Measurements from ENCODE around the gene CEL. TPM values are rescaled to one million over a fixed set of nuclear protein-coding genes. Genes with fewer than 3 reads are reported as not detected.

The CEL gene
- total RNA-seq, 4 donors from 2014 or later: 0.26 to 1.4 (median 0.62) TPM; not detected in 1

DNA sequence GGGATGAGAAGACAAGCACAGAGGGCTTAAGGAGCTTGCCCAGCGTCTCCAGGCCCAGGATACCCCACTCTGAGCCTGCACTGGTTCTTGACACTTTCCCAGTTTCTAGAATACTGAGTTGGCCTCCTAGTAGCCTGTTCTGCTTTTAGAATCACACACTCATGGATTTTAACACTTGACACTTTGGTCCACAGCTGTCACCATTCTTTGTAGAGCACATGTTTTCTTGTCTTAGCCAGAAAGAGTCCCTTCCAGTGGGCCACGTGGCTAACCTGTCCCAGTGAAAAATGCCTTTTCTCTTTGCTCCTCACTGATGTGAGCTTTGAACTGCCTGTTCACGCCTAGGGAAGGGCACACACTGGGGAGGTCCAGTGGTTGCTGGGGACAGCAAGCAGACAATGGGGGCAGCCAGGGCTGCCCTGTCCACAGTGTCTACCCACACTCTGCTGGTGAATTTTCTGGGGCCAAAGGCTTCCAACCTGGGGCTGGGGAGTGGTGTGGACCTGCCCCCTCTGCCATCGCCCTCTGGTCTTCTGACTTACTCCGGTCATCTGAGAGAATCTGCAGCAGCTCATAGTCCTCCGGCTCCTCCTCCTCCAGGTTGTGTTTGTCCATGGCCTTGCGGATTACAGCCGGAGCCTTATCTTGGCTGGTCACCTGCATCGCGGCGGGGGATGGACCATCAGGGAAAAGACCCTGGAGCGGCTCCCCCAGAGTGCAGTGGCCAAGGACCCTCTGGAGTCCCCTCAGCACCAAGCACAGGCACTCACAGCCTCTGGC is 38.1 kb downstream of the CEL start:
- Histone ChIP-seq H3K4me3 (no peak overlapping the region), H3K36me3 (no peaks in the 10 kb centered on the region), H3K27ac (no peak overlapping the region), H3K4me1 (no peaks in the 10 kb centered on the region), H3K9me3 (peaks cover 0 to 10% of the 10 kb centered on the region in 2 donors), H3K27me3 (no peaks in the 10 kb centered on the region)
- DNase-seq: no peak
- TF ChIP-seq POLR2A (IDR thresholded peaks at IDR 0.05): no peak
- TF ChIP-seq, protein P1, sequence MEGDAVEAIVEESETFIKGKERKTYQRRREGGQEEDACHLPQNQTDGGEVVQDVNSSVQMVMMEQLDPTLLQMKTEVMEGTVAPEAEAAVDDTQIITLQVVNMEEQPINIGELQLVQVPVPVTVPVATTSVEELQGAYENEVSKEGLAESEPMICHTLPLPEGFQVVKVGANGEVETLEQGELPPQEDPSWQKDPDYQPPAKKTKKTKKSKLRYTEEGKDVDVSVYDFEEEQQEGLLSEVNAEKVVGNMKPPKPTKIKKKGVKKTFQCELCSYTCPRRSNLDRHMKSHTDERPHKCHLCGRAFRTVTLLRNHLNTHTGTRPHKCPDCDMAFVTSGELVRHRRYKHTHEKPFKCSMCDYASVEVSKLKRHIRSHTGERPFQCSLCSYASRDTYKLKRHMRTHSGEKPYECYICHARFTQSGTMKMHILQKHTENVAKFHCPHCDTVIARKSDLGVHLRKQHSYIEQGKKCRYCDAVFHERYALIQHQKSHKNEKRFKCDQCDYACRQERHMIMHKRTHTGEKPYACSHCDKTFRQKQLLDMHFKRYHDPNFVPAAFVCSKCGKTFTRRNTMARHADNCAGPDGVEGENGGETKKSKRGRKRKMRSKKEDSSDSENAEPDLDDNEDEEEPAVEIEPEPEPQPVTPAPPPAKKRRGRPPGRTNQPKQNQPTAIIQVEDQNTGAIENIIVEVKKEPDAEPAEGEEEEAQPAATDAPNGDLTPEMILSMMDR (IDR thresholded peaks at IDR 0.05): no peak
- intact Hi-C loops (cut with DNase I; ENCODE audit: low total_unique reads): loop anchor here (5.0 kb wide), 1 partner anchor 42 kb away; no protein-coding TSS in a partner anchor

DNA sequence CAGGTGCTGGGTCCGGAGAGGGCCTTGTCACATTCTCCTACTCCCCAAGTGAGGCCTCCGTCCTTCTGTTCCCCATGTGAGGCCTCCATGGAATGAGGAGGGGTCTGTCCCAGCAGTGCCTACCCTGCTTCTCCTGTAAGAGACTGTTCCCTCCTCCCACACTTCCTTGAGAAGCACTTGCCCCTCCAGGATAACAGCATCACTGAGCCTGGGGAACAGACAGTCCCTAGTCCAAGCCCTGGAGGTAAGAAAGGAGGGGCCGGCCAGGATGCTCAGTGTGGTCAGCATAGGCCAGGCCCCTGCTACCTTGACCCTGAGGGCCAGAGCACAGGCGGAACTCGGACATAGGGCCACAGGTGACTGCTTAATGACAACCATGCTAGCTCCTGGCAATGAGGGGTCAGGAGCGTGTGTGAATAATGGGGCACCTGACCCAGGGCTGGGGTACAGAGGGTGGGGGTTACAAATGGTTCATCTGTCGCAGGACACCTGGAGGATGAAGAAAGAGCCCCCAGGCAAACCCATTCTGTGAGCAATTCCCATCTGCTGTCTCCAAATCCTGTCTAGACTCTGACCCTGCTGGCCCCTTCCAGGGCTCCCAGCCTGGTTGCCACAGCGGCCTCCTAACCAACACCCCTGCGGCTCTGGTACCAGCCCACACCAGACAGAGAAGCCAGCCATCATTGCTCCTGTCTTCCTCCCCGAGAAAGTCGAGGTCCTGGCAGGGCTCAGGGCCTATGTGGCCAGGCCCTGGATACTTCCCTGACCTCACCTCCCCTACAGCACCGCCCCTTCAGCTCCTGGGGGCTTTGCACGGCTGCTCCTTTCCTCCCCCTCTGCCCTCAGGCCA is 39.0 kb downstream of the CEL start:
- intact Hi-C loops (cut with DNase I; ENCODE audit: low total_unique reads): loop anchor here (5.0 kb wide), 1 partner anchor 42 kb away; no protein-coding TSS in a partner anchor
- Histone ChIP-seq H3K36me3 (no peaks in the 10 kb centered on the region), H3K4me1 (no peaks in the 10 kb centered on the region), H3K4me3 (no peak overlapping the region), H3K9me3 (peaks cover 0 to 8% of the 10 kb centered on the region in 2 donors), H3K27ac (no peak overlapping the region), H3K27me3 (no peaks in the 10 kb centered on the region)
- DNase-seq: no peak
- TF ChIP-seq, protein P1 (IDR thresholded peaks at IDR 0.05): no peak
- no peak for TF ChIP-seq POLR2A (IDR thresholded peaks at IDR 0.05)

DNA sequence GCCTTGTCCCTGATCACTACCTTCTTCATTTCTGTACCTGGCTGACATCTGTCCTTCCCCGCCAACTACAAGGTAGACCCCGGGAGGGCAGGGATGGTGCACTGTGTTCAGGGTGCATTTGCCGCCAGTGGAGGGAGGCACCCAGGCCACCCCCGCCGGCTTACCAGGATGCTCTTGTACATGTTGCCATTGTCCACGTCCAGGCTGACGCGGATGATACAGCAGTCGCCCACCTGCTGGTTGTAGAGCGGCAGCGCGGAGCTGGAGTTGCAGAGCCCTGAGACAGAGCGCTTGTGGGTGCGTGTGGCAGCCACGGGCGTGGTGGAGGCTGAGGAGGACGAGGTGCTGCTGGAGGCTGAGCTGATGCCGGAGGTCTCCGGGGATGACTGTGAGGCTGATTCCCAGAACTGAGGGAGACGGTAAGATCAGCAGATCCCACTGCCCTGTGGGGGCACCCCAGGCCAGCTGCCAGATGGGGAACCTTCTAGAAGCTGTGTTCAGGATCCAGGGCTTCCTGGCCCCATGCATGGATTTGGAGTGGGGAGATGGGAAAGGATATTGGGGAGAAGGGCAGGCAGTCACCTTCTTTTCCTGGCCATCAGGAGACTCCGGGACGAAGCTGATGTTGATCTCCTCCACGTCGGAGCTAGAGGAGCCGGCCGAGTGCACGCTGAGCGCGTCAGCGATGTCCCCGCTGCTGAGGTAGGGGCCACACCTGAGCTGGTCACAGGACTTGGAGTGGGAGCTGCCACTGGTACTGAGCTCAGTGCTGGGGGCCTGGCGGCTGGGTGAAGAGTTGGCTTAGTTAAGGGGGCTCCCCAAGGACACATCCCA is 39.8 kb downstream of the CEL start:
- no peaks in the 10 kb centered on the region for H3K36me3 ChIP-seq
- H3K27me3 ChIP-seq: no peaks in the 10 kb centered on the region

DNA sequence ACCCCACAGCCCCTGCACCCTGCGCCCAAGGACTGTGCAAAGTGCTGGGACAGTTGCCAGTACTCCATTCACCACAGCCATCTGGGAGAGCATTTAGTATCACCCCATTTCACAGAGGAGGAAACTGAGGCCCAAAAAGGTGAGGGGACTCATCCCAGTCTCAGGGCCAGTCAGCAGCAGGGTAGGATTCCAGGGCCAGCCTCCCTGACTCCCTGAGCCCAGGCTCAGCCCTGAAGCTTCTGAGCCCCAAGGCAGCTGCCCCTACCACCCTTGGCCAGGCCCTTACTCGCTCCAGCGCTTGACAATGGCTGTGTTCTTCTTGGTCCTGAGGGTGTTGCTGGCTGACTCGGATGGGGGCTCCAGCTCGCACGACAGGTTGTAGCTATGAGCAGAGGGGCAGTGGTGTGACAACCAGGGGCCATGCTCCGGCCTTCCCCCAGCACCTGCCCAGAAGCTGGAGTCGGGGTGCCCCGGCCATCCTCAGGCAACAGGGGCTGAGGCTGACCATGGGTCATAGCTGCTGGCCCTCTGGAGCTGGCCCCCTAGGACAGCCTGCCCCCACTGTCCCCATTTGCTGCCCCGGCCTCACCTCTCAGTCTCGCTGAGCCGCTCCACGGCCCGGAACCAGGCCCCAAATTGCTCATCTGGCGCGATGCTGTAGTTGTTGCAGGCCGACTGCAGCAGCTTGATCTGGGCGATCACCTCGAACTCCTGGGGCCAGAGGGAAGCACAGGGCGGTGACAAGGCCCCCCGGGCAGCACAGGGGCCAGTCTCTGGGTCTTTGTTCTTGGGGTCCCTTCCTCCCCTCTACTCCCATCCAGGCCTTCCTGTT is 40.6 kb downstream of the CEL start:
- Histone ChIP-seq H3K27me3 (no peaks in the 10 kb centered on the region), H3K9me3 (no peaks in the 10 kb centered on the region), H3K36me3 (no peaks in the 10 kb centered on the region), H3K27ac (no peak overlapping the region), H3K4me3 (no peak overlapping the region), H3K4me1 (no peaks in the 10 kb centered on the region)
- no peak for DNase-seq
- TF ChIP-seq, protein P1 (IDR thresholded peaks at IDR 0.05): no peak
- no peak for TF ChIP-seq POLR2A (IDR thresholded peaks at IDR 0.05)
- intact Hi-C loops (cut with DNase I; ENCODE audit: low total_unique reads): loop anchor here (5.0 kb wide), 1 partner anchor 40 kb away; no protein-coding TSS in a partner anchor

More for the DNA sequence above, 39.8 kb downstream of the CEL start:
- Histone ChIP-seq H3K27ac (no peak overlapping the region), H3K4me3 (no peak overlapping the region), H3K9me3 (no peaks in the 10 kb centered on the region), H3K4me1 (no peaks in the 10 kb centered on the region)
- TF ChIP-seq, protein P1 (IDR thresholded peaks at IDR 0.05): no peak
- no peak for TF ChIP-seq POLR2A (IDR thresholded peaks at IDR 0.05)
- intact Hi-C loops (cut with DNase I; ENCODE audit: low total_unique reads): loop anchor here (5.0 kb wide), 1 partner anchor 41 kb away; no protein-coding TSS in a partner anchor
- DNase-seq: peak in 1 of 2 donors; percentile 14
